Prostate gland (tissue), 2 donors: ENCODE measurements around the gene TARP.
"Not testable (repeated sequence)": the region's sequence is repeated elsewhere in the genome, so short reads cannot be mapped to it uniquely, and the experiment has no call there.

ENCODE experiments used
- DNase-seq: peaks from one replicate; pipeline ENCODE4 v3.0.0-alpha.2; 2019; ENCODE audit warnings: low spot score
- H3K27ac ChIP-seq, 2 donors: fragments of 200-600 bp; sonication (generic); 2 replicates each; pipeline ENCODE4 v1.5.1; 2017 to 2019
- H3K27me3 ChIP-seq: fragments of 200-600 bp; sonication (generic); replicated peaks from 2 replicates; pipeline ENCODE4 v1.5.1; 2019; ENCODE audit not compliant: insufficient read depth
- H3K36me3 ChIP-seq, 2 donors: fragments of 200-600 bp; sonication (generic); 1 replicate in 1 of 2; 2 replicates in 1 of 2; pipeline versions ENCODE4 v1.5.1 to v1.8.1; 2017 to 2019
- H3K4me1 ChIP-seq: fragments of 200-600 bp; sonication (generic); replicated peaks from 2 replicates; pipeline ENCODE4 v1.5.1; 2019
- H3K4me3 ChIP-seq, 2 donors: fragments of 200-600 bp; sonication (generic); 2 replicates each; pipeline ENCODE4 v1.5.1; 2017 to 2019
- H3K9me3 ChIP-seq: fragments of 200-600 bp; sonication (generic); 2 replicates; pipeline ENCODE4 v1.5.1; 2017
- POLR2A ChIP-seq: fragments of 450-650 bp; IDR thresholded peaks from one replicate; pipeline ENCODE4 v1.6.1; 2016; ENCODE audit warnings: antibody characterized with exemption, mild to moderate bottlenecking
- POLR2AphosphoS5 ChIP-seq: sonication (generic); formaldehyde crosslinking; IDR thresholded peaks from one replicate; pipeline ENCODE4 v1.6.1; 2017; ENCODE audit warnings: antibody characterized with exemption
- WGBS: methylation state at CpG from one replicate; pipeline ENCODE4 v1.1.5; 2018; 5-methylcytosine and 5-hydroxymethylcytosine counted together
- intact Hi-C: fragments of 100-400 bp; cut with DNase I; formaldehyde crosslinking; loops from one replicate; pipeline ENCODE4 v1.14.2; 2022
- TF ChIP-seq, protein P1 (sequence below), 4 experiments: fragments of 200-600 bp in 2 of 4; fragments of 450-650 bp in 2 of 4; sonication (generic) in 2 of 4; IDR thresholded peaks; 1 replicate in 3 of 4; 2 replicates in 1 of 4; pipeline ENCODE4 v1.5.1; 2016 to 2019; ENCODE audit warnings: antibody characterized with exemption in 4 of 4, mild to moderate bottlenecking in 2 of 4, moderate library complexity in 2 of 4

TARP gene

GRCh38 chr7:38241071-38241470 is 32.4 kb downstream of the TARP start:
- WGBS, result 17% methylated on average over 3 of the region's 3 CpGs
- DNase-seq, result no peak
- intact Hi-C loops, result no loop called here
- H3K27me3 ChIP-seq, result no peaks in the 10 kb centered on the region
- no peak overlapping the region for H3K4me3 ChIP-seq
- no peaks in the 10 kb centered on the region for H3K36me3 ChIP-seq
- H3K27ac ChIP-seq, result peak overlapping the region; percentile 70 to 83
- no peaks in the 10 kb centered on the region for H3K9me3 ChIP-seq
- H3K4me1 ChIP-seq, result no peaks in the 10 kb centered on the region
- TF ChIP-seq, protein P1, sequence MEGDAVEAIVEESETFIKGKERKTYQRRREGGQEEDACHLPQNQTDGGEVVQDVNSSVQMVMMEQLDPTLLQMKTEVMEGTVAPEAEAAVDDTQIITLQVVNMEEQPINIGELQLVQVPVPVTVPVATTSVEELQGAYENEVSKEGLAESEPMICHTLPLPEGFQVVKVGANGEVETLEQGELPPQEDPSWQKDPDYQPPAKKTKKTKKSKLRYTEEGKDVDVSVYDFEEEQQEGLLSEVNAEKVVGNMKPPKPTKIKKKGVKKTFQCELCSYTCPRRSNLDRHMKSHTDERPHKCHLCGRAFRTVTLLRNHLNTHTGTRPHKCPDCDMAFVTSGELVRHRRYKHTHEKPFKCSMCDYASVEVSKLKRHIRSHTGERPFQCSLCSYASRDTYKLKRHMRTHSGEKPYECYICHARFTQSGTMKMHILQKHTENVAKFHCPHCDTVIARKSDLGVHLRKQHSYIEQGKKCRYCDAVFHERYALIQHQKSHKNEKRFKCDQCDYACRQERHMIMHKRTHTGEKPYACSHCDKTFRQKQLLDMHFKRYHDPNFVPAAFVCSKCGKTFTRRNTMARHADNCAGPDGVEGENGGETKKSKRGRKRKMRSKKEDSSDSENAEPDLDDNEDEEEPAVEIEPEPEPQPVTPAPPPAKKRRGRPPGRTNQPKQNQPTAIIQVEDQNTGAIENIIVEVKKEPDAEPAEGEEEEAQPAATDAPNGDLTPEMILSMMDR (IDR thresholded peaks at IDR 0.05), result peak in 1 of 4 experiments; percentile 8
- TF ChIP-seq POLR2A (no peak), POLR2AphosphoS5 (peak; percentile 79)

- not testable (repeated sequence) for H3K27me3 ChIP-seq
Observed at GRCh38 chr7:38239129-38239528, 34.3 kb downstream of the TARP start.

GRCh38 chr7:38235606-38236005 is 37.8 kb downstream of the TARP start:
- no peaks in the 10 kb centered on the region for H3K4me1 ChIP-seq
- WGBS, result 65% methylated on average over 4 of the region's 4 CpGs
- no peak overlapping the region for H3K4me3 ChIP-seq
- intact Hi-C loops, result no loop called here
- no peaks in the 10 kb centered on the region for H3K9me3 ChIP-seq
- H3K27me3 ChIP-seq, result no peaks in the 10 kb centered on the region
- TF ChIP-seq POLR2A (no peak), POLR2AphosphoS5 (no peak)
- TF ChIP-seq, protein P1 (IDR thresholded peaks at IDR 0.05), result no peak
- no peaks in the 10 kb centered on the region for H3K36me3 ChIP-seq
- DNase-seq, result no peak
- peak overlapping the region; percentile 58 to 83 for H3K27ac ChIP-seq

More at GRCh38 chr7:38239129-38239528, 34.3 kb downstream of the TARP start:
- H3K36me3 ChIP-seq, H3K9me3 ChIP-seq, intact Hi-C loops, H3K4me3 ChIP-seq, H3K4me1 ChIP-seq, DNase-seq: not testable (repeated sequence)
- whole genome bisulfite sequencing, result 94% methylated on average over 10 of the region's 10 CpGs
- peak overlapping the region; percentile 52 to 83 for H3K27ac ChIP-seq

- DNase-seq, intact Hi-C loops, H3K4me1 ChIP-seq, H3K36me3 ChIP-seq, H3K9me3 ChIP-seq, H3K27me3 ChIP-seq, H3K4me3 ChIP-seq: not testable (repeated sequence)
- WGBS, result 94% methylated on average over 11 of the region's 11 CpGs
- H3K27ac ChIP-seq, result peak overlapping the region; percentile 58 to 83
Observed at GRCh38 chr7:38234759-38235158, 38.7 kb downstream of the TARP start.

GRCh38 chr7:38232502-38233366 is 40.7 kb downstream of the TARP start:
- Histone ChIP-seq H3K27me3 (no peaks in the 10 kb centered on the region), H3K4me3 (no peak overlapping the region), H3K36me3 (no peaks in the 10 kb centered on the region), H3K9me3 (no peaks in the 10 kb centered on the region), H3K27ac (peak overlapping the region; percentile 58 to 83), H3K4me1 (no peaks in the 10 kb centered on the region)
- intact Hi-C loops, result no loop called here
- no peak for DNase-seq
- TF ChIP-seq, protein P1 (IDR thresholded peaks at IDR 0.05), result no peak
- TF ChIP-seq POLR2A (no peak), POLR2AphosphoS5 (no peak)
- 78% methylated on average over 11 of the region's 11 CpGs for WGBS
